Measurements from ENCODE around the gene MED13L.
A peak's percentile ranks its signal among the peaks of the same experiment; 100 is the strongest.

Gene MED13L

GRCh38 chr12:116164250-116165035 is 113.0 kb downstream of the MED13L start:
- ChIA-PET POLR2A (no interaction called here), CTCF (interaction anchor here (0.6 kb wide), 1 partner anchor 77 kb away, joined by 3 read pairs; no protein-coding TSS in a partner anchor)
- TF ChIP-seq CTBP1 (IDR thresholded peaks at IDR 0.05; ENCODE audit: borderline replicate concordance) (no peak), FOXA1 (IDR thresholded peaks at IDR 0.05) (no peak), NFRKB (IDR thresholded peaks at IDR 0.05) (no peak), SUZ12 (IDR thresholded peaks at IDR 0.05) (no peak), BHLHE40 (IDR thresholded peaks at IDR 0.05; ENCODE audit: borderline replicate concordance) (no peak), PKNOX1 (IDR thresholded peaks at IDR 0.05) (no peak), LEF1 (IDR thresholded peaks at IDR 0.05; ENCODE audit: borderline replicate concordance) (no peak), HDGF (IDR thresholded peaks at IDR 0.05; ENCODE audit: borderline replicate concordance) (no peak), FOXM1 (IDR thresholded peaks at IDR 0.05; ENCODE audit: borderline replicate concordance) (no peak), ELF4 (IDR thresholded peaks at IDR 0.05) (no peak), ARNT (IDR thresholded peaks at IDR 0.05) (no peak), L3MBTL2 (conservative IDR thresholded peaks at IDR 0.05) (no peak), FOXK2 (IDR thresholded peaks at IDR 0.05) (no peak), ZNF384 (IDR thresholded peaks at IDR 0.05) (no peak), TARDBP (IDR thresholded peaks at IDR 0.05) (no peak), SP1 (IDR thresholded peaks at IDR 0.05) (no peak)
- no peak for DNase-seq (ENCODE audit: extremely low spot score)

- no peak for DNase-seq (ENCODE audit: extremely low spot score)
- ChIA-PET CTCF (no interaction called here), POLR2A (interaction anchor here (0.6 kb wide), 1 partner anchor 114 kb away, joined by 3 read pairs; no protein-coding TSS in a partner anchor)
- TF ChIP-seq PKNOX1 (IDR thresholded peaks at IDR 0.05) (no peak), ZNF384 (IDR thresholded peaks at IDR 0.05) (no peak), ARNT (IDR thresholded peaks at IDR 0.05) (no peak), FOXK2 (IDR thresholded peaks at IDR 0.05) (no peak), CTBP1 (IDR thresholded peaks at IDR 0.05; ENCODE audit: borderline replicate concordance) (no peak), NFRKB (IDR thresholded peaks at IDR 0.05) (no peak), TARDBP (IDR thresholded peaks at IDR 0.05) (no peak), BHLHE40 (IDR thresholded peaks at IDR 0.05; ENCODE audit: borderline replicate concordance) (no peak), LEF1 (IDR thresholded peaks at IDR 0.05; ENCODE audit: borderline replicate concordance) (no peak), L3MBTL2 (conservative IDR thresholded peaks at IDR 0.05) (no peak), SP1 (IDR thresholded peaks at IDR 0.05) (no peak), HDGF (IDR thresholded peaks at IDR 0.05; ENCODE audit: borderline replicate concordance) (no peak), FOXA1 (IDR thresholded peaks at IDR 0.05) (no peak), ELF4 (IDR thresholded peaks at IDR 0.05) (no peak), FOXM1 (IDR thresholded peaks at IDR 0.05; ENCODE audit: borderline replicate concordance) (no peak), SUZ12 (IDR thresholded peaks at IDR 0.05) (no peak)
Observed at GRCh38 chr12:116162071-116162470, 115.4 kb downstream of the MED13L start.

- ChIA-PET CTCF (no interaction called here), POLR2A (interaction anchor here (0.6 kb wide), 1 partner anchor 115 kb away, joined by 3 read pairs; no protein-coding TSS in a partner anchor)
- no peak for TF ChIP-seq LEF1 (IDR thresholded peaks at IDR 0.05; ENCODE audit: borderline replicate concordance)
- peak; percentile 40; the same call in 1 of the 2 replicates for TF ChIP-seq FOXM1 (IDR thresholded peaks at IDR 0.05; ENCODE audit: borderline replicate concordance)
- TF ChIP-seq ARNT (IDR thresholded peaks at IDR 0.05): no peak
- no peak for TF ChIP-seq BHLHE40 (IDR thresholded peaks at IDR 0.05; ENCODE audit: borderline replicate concordance)
- no peak for TF ChIP-seq FOXA1 (IDR thresholded peaks at IDR 0.05)
- TF ChIP-seq NFRKB (IDR thresholded peaks at IDR 0.05): no peak
- TF ChIP-seq ZNF384 (IDR thresholded peaks at IDR 0.05): no peak
- no peak for DNase-seq (ENCODE audit: extremely low spot score)
Observed at GRCh38 chr12:116161588-116161987, 115.9 kb downstream of the MED13L start.

GRCh38 chr12:116160883-116161458 is 116.5 kb downstream of the MED13L start:
- ChIA-PET POLR2A (no interaction called here), CTCF (no interaction called here)
- TF ChIP-seq SUZ12 (IDR thresholded peaks at IDR 0.05): no peak
- no peak for TF ChIP-seq FOXM1 (IDR thresholded peaks at IDR 0.05; ENCODE audit: borderline replicate concordance)
- TF ChIP-seq ZNF384 (IDR thresholded peaks at IDR 0.05): no peak
- TF ChIP-seq FOXK2 (IDR thresholded peaks at IDR 0.05): no peak
- TF ChIP-seq ARNT (IDR thresholded peaks at IDR 0.05): no peak
- DNase-seq (ENCODE audit: extremely low spot score): no peak

GRCh38 chr12:116160231-116160630 is 117.3 kb downstream of the MED13L start:
- ChIA-PET CTCF (no interaction called here), POLR2A (no interaction called here)
- no peak for DNase-seq (ENCODE audit: extremely low spot score)
- TF ChIP-seq HDGF (IDR thresholded peaks at IDR 0.05; ENCODE audit: borderline replicate concordance) (no peak), ARNT (IDR thresholded peaks at IDR 0.05) (no peak), ZNF384 (IDR thresholded peaks at IDR 0.05) (no peak), ELF4 (IDR thresholded peaks at IDR 0.05) (no peak), L3MBTL2 (conservative IDR thresholded peaks at IDR 0.05) (no peak), FOXA1 (IDR thresholded peaks at IDR 0.05) (no peak), LEF1 (IDR thresholded peaks at IDR 0.05; ENCODE audit: borderline replicate concordance) (no peak), TARDBP (IDR thresholded peaks at IDR 0.05) (no peak), FOXK2 (IDR thresholded peaks at IDR 0.05) (no peak), SP1 (IDR thresholded peaks at IDR 0.05) (no peak), PKNOX1 (IDR thresholded peaks at IDR 0.05) (no peak), SUZ12 (IDR thresholded peaks at IDR 0.05) (no peak), CTBP1 (IDR thresholded peaks at IDR 0.05; ENCODE audit: borderline replicate concordance) (no peak), BHLHE40 (IDR thresholded peaks at IDR 0.05; ENCODE audit: borderline replicate concordance) (no peak), FOXM1 (IDR thresholded peaks at IDR 0.05; ENCODE audit: borderline replicate concordance) (no peak), NFRKB (IDR thresholded peaks at IDR 0.05) (no peak)

Measured in HEK293T (cell line).